Mesothelial cell of epicardium (in vitro differentiated cells): ENCODE data around the gene NT5M. TPM values are rescaled to one million over a fixed set of nuclear protein-coding genes. Genes with fewer than 3 reads are reported as not detected.

ENCODE experiments used
- DNase-seq, 2 experiments: peaks; one replicate each; pipeline ENCODE4 v3.0.0; 2021; ENCODE audit warnings: low spot score in 2 of 2; ENCODE audit not compliant: unreplicated experiment in 2 of 2
- H3K27ac Mint-ChIP-seq: 2 replicates; pipeline ENCODE4 v1.8.0; 2021; ENCODE audit warnings: mixed read lengths
- H3K27me3 Mint-ChIP-seq: 2 replicates; pipeline ENCODE4 v1.8.0; 2021; ENCODE audit warnings: low read depth, mixed read lengths
- H3K36me3 Mint-ChIP-seq: 2 replicates; pipeline ENCODE4 v1.8.0; 2021; ENCODE audit warnings: mixed read lengths
- H3K4me1 Mint-ChIP-seq: 2 replicates; pipeline ENCODE4 v1.8.0; 2021; ENCODE audit warnings: mixed read lengths
- H3K4me3 Mint-ChIP-seq: 2 replicates; pipeline ENCODE4 v1.8.0; 2021; ENCODE audit warnings: mild to moderate bottlenecking, moderate library complexity, mixed read lengths
- H3K9me3 Mint-ChIP-seq: 2 replicates; pipeline ENCODE4 v1.8.0; 2021; ENCODE audit warnings: mixed read lengths
- total RNA-seq: library from RNA; stranded (reverse); gene quantifications from 3 replicates; pipeline ENCODE4 v1.2.1, GENCODE V29; 2021
- TF ChIP-seq, protein P1 (sequence below): fragments of 200-600 bp; sonication (generic); IDR thresholded peaks from one replicate; pipeline ENCODE4 v1.5.0; 2021; ENCODE audit warnings: antibody characterized with exemption; ENCODE audit not compliant: unreplicated experiment

The NT5M gene
- total RNA-seq, 1 donor from 2014 or later: 4.6 TPM

DNA sequence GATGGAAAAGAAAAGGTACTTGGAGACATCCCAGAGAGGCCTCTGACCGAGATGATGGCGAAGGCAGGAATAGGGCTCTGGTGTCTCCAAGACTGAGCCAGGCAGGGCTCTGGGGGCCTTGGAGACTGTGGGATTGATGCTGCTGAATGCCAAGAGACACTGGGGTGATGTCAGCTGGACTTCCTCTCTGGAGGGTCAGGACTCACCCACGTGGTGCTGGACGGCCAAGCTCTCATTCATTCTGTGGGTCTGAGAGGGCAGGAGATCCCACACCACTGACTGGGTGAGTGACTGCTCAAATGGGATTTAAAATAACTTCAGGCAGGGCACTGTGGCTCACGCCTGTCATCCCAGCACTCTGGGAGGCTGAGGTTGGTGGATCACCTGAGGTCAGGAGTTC lies 64.8 kb downstream of the NT5M start:
- no peak overlapping the region for H3K27ac Mint-ChIP-seq

DNA sequence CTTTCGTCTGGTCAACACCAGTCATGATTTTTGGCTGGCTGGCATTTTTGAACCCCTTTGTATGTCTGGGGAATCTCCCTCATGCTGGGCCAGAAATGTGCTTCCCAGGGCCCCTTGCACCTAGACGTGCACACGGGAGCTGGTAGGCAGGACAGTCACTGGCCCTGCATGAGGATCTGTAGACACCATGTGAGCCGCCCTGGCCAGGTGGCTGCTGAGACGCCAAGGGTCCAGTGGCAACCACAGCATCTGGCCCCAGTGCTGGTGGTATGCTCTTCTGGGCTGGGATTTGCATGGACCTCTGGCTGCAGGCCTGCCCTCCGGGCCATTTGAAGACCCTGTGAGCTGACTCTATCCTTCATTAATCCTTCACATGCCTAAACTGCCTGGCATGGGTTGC lies 67.5 kb downstream of the NT5M start:
- Mint-ChIP-seq H3K4me3 (no peak overlapping the region), H3K4me1 (peaks cover 16% of the 10 kb centered on the region), H3K27me3 (no peaks in the 10 kb centered on the region), H3K36me3 (no peaks in the 10 kb centered on the region), H3K27ac (no peak overlapping the region), H3K9me3 (no peaks in the 10 kb centered on the region)
- TF ChIP-seq, protein P1, sequence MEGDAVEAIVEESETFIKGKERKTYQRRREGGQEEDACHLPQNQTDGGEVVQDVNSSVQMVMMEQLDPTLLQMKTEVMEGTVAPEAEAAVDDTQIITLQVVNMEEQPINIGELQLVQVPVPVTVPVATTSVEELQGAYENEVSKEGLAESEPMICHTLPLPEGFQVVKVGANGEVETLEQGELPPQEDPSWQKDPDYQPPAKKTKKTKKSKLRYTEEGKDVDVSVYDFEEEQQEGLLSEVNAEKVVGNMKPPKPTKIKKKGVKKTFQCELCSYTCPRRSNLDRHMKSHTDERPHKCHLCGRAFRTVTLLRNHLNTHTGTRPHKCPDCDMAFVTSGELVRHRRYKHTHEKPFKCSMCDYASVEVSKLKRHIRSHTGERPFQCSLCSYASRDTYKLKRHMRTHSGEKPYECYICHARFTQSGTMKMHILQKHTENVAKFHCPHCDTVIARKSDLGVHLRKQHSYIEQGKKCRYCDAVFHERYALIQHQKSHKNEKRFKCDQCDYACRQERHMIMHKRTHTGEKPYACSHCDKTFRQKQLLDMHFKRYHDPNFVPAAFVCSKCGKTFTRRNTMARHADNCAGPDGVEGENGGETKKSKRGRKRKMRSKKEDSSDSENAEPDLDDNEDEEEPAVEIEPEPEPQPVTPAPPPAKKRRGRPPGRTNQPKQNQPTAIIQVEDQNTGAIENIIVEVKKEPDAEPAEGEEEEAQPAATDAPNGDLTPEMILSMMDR: no peak
- no peak for DNase-seq

More for the DNA sequence above, 64.8 kb downstream of the NT5M start:
- H3K4me3 Mint-ChIP-seq: no peak overlapping the region
- no peaks in the 10 kb centered on the region for H3K36me3 Mint-ChIP-seq
- no peaks in the 10 kb centered on the region for H3K27me3 Mint-ChIP-seq
- peaks cover 16% of the 10 kb centered on the region for H3K4me1 Mint-ChIP-seq
- TF ChIP-seq, protein P1: no peak
- H3K9me3 Mint-ChIP-seq: no peaks in the 10 kb centered on the region
- no peak for DNase-seq

DNA sequence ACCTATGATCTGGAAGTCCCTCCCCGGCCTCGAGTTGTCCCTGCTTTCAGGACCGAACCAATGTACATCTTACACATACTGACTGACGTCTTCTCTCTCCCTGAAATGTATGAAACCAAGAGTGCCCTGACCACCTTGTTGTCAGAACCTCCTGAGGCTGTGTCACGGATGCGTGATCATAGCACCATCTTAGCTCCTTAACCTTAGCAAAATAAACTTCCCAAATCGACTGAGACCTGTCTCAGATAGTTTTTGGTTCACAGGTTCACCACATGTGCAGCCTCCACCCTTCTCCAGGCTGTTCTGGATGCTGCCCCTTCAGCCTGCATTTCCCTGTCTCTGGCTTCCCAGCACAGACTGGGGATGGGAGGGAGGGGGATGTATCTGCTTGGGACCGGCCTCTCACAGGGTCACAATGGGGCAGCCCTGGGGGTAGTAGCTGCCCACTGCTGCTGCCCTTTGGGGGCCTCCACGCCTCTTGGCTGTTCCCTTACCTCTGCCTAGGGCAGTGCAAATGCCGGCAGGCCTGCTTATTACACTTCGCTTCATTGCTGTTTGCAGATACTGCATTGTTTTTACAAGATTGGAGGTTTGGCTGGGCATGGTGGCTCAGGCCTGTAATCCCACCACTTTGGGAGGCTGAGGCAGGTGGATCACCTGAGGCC lies 69.8 kb downstream of the NT5M start:
- TF ChIP-seq, protein P1: no peak
- no peak for DNase-seq
- H3K4me1 Mint-ChIP-seq: peaks cover 6% of the 10 kb centered on the region
- H3K36me3 Mint-ChIP-seq: no peaks in the 10 kb centered on the region
- H3K9me3 Mint-ChIP-seq: no peaks in the 10 kb centered on the region
- no peaks in the 10 kb centered on the region for H3K27me3 Mint-ChIP-seq
- H3K27ac Mint-ChIP-seq: no peak overlapping the region
- H3K4me3 Mint-ChIP-seq: no peak overlapping the region

DNA sequence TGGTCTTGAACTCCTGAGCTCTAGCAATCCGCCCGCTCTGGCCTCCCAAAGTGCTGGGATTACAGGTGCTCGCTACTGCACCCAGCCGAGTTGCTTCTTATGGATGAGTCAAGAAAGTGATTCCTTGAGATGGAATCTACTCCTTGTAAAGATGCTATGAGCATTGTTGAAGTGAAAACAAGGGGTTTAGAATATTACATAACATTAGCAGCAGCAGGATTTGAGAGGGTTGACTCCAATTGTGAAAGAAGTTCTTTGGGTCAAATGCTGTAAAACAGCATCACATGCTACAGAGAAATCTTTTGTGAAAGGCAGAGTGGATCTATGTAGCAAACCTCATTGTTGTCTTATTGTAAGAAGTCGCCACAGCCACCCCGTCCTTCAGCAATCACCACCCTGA lies 72.7 kb downstream of the NT5M start:
- Mint-ChIP-seq H3K4me1 (peaks cover 5% of the 10 kb centered on the region), H3K27me3 (peaks cover 7% of the 10 kb centered on the region), H3K36me3 (no peaks in the 10 kb centered on the region), H3K27ac (no peak overlapping the region), H3K4me3 (no peak overlapping the region), H3K9me3 (no peaks in the 10 kb centered on the region)
- no peak for DNase-seq
- TF ChIP-seq, protein P1: no peak

DNA sequence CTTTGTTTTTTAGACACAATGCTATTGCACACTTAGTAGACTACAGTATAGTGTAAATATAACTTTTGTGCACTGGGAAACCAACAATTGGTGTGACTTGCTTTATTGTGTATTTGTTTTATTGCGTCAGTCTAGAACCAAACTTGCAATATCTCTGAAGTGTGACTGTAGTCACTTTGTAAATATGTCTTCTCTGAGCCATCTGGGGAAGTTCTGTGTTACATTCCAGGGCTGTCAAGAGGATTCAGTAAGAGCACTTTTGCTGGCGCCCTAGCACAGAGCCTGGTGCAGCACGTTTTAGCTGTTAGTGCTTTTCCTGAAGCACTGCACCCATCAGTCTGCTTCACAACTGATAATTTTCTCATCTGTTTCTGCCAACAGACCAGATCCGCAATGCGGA lies 73.2 kb downstream of the NT5M start:
- no peak overlapping the region for H3K27ac Mint-ChIP-seq
- no peak for DNase-seq
- no peaks in the 10 kb centered on the region for H3K9me3 Mint-ChIP-seq
- H3K4me3 Mint-ChIP-seq: no peak overlapping the region
- TF ChIP-seq, protein P1: no peak
- no peaks in the 10 kb centered on the region for H3K36me3 Mint-ChIP-seq
- no peaks in the 10 kb centered on the region for H3K4me1 Mint-ChIP-seq
- peaks cover 10% of the 10 kb centered on the region for H3K27me3 Mint-ChIP-seq
